GM12891 (cell line): ENCODE measurements around the gene TSC22D1.

Experiments used
- POLR2A ChIP-seq: IDR thresholded peaks from 2 replicates; pipeline ENCODE4 v1.6.1; 2011; ENCODE audit warnings: low read depth, low read length, control low read depth
- POLR2AphosphoS5 ChIP-seq: IDR thresholded peaks from 2 replicates; pipeline ENCODE4 v1.6.1; 2011; ENCODE audit warnings: low read depth, low read length, control low read depth
- SPI1 ChIP-seq: IDR thresholded peaks from 2 replicates; pipeline ENCODE4 v1.6.1; 2011; ENCODE audit warnings: low read depth, low read length, control low read depth
- TAF1 ChIP-seq: IDR thresholded peaks from 2 replicates; pipeline ENCODE4 v1.6.1; 2011; ENCODE audit warnings: low read depth, low read length, control low read depth

DNA sequence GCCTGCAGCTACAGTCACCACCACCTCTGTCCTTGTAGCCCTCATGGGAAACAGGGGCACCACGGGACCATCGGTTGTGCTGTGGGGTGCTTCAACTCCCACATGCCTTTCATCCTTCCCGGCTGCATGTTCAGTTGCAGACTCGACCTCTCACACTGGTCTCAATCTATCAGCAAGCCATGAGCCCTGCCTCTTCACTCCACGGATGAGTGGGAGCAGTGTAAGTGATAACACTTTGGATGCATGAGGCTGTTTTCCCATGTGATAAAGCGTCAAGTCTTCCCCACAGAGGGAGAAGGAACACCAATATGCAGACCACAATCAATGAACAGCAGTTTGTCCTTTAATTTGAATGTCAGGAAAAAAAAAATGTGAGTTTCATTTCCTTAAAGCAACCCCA, 190.3 kb downstream of the TSC22D1 start:
- TF ChIP-seq POLR2A (no peak), POLR2AphosphoS5 (no peak), TAF1 (no peak), SPI1 (no peak)
